ENCODE measurements around the gene NDOR1. TPM values are rescaled to one million over a fixed set of nuclear protein-coding genes. Genes with fewer than 3 reads are reported as not detected.

The NDOR1 gene
- total RNA-seq, 1 donor: 7.8 TPM

DNA sequence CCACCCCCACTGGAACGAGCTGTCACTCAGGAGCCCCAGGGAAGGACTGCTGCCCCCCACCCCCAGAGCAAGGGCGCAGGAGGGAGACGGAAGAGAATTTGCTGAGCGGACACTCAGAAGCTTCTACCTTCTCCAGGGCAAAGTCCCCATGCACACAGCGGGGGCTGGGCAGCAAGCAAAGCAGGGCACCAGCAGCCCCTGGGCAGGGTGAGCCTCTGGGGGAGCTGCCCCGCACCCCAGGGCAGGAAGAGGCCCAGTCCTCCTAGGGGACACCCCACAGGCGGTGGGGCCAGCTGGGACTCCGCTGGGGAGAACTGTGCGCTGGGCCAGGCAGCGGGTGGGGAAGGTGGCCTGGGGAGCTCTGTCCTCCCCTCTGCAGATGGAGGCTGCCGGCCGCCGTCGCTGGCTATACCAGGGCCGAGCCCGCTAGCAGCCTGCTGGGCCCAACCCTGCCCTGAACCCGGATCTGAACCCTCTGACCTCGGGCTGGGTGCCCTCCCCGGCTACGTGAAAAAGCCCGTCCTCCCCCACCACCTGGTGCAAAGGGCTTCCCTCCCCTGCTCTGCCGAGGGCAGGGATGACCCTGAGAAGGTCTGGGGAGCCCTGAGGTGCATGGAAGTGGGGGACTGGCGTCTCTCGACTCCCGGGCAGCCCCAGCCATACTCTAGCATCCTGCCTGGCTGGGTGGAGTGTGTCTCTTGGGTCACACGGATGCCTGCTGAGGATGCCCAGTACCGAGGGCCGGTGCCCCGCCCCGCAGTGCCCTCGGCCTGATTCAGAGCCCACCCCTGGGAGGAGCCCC lies 24.6 kb downstream of the NDOR1 start:
- TF ChIP-seq, protein P1, sequence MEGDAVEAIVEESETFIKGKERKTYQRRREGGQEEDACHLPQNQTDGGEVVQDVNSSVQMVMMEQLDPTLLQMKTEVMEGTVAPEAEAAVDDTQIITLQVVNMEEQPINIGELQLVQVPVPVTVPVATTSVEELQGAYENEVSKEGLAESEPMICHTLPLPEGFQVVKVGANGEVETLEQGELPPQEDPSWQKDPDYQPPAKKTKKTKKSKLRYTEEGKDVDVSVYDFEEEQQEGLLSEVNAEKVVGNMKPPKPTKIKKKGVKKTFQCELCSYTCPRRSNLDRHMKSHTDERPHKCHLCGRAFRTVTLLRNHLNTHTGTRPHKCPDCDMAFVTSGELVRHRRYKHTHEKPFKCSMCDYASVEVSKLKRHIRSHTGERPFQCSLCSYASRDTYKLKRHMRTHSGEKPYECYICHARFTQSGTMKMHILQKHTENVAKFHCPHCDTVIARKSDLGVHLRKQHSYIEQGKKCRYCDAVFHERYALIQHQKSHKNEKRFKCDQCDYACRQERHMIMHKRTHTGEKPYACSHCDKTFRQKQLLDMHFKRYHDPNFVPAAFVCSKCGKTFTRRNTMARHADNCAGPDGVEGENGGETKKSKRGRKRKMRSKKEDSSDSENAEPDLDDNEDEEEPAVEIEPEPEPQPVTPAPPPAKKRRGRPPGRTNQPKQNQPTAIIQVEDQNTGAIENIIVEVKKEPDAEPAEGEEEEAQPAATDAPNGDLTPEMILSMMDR (IDR thresholded peaks at IDR 0.05; ENCODE audit: insufficient read depth, low read depth, low read length): no peak
- DNase-seq (ENCODE audit: low read depth): no peak

DNA sequence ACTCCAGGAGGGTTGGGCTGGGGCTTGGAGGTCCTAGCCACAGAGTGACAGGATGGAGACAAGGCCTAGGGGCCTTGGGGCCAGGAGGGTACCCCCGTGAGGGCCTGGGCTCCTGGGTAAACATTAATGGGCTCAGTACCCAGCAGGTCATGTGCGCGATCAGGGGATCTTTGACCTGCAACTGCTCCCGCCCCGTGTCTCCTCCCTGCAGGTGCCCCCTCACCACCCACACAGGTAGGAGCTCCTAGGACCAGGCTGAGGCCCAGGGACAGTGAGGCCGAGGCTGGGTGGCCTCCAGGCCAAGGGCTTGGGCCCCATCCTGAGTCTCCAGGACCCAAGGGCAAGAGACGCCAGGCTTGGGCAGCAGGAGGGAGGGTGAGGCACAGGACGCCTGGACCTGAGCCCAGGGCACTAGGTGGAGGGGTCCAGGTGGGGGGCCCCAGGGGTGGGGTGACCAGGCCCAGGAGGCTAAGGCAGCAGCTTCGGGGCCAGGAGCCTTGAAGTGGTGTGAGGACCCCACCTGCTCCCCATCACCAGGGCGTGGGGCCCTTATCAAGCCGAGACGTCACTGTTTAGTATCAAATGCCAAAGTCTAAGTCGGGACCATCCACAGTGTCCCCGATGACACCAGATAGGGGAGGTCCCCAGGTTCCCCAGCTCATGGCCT lies 25.3 kb downstream of the NDOR1 start, which contains the start of gene SLC34A3:
TSS of gene SLC34A3 (plus strand) at position 197 of the 667 bp plus-strand sequence. CDS start 802 bp downstream, outside the sequence.
- DNase-seq (ENCODE audit: low read depth): no peak
- TF ChIP-seq, protein P1 (IDR thresholded peaks at IDR 0.05; ENCODE audit: insufficient read depth, low read depth, low read length): no peak
- H3K4me3 ChIP-seq (ENCODE audit: low read depth, low read length): no peak within 1 kb of the TSS

More for the DNA sequence above, 24.6 kb downstream of the NDOR1 start:
- no peak overlapping the region for H3K4me3 ChIP-seq (ENCODE audit: low read depth, low read length)

DNA sequence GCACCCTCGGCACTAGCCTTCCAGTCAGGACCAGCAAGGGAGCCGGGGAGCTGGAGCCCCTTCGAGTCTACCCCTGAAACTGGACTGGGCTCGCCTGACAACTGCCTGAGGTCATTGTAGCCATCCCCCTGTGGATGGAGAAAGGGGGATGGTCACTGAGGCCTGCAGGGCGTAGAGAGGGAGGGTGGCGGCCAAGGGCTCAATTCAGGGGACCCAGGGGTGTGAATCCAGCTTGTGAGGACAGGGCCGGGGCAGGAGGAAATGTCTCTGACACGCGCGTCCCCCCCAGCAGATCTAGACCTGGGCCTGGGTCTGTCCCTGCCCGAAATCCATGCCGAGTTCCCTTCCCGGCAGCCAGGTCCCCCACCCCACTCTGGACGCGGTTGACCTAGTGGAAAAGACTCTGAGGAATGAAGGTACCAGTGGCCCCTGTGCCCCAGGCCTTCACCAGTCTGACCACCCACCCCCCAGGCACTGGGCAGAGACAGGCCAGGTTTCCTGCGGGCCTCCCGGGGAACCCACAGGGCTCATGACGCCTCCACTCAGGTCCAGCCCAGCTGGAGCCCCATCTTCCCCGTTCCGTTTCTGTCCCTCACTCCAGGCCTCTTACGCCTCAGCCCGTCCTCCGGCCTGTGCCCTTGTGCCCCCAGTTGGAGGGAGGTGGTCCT lies 26.0 kb downstream of the NDOR1 start:
- H3K4me3 ChIP-seq (ENCODE audit: low read depth, low read length): no peak overlapping the region
- TF ChIP-seq, protein P1 (IDR thresholded peaks at IDR 0.05; ENCODE audit: insufficient read depth, low read depth, low read length): no peak
- DNase-seq (ENCODE audit: low read depth): no peak

DNA sequence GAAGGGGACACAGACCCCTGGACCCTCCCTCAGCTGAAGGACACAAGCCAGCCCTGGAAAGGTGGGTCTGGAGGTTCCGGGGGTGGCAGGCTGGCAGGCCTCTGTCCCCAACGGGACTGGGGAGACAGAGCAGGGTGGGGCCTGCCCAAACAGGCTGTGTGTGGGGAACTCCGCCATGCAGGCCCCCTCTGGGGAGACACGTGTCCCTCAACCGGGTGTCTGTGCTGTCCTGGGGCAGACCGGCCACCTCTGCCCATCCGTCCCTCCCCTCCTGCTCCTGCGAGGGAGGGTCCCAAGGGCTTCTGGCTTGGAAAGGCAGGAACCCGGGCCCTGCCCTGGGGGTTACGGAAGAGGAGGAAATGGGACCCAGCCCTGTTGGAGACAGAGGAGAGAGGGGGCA lies 26.6 kb downstream of the NDOR1 start:
- H3K4me3 ChIP-seq (ENCODE audit: low read depth, low read length): no peak overlapping the region
- TF ChIP-seq, protein P1 (IDR thresholded peaks at IDR 0.05; ENCODE audit: insufficient read depth, low read depth, low read length): no peak
- DNase-seq (ENCODE audit: low read depth): no peak

DNA sequence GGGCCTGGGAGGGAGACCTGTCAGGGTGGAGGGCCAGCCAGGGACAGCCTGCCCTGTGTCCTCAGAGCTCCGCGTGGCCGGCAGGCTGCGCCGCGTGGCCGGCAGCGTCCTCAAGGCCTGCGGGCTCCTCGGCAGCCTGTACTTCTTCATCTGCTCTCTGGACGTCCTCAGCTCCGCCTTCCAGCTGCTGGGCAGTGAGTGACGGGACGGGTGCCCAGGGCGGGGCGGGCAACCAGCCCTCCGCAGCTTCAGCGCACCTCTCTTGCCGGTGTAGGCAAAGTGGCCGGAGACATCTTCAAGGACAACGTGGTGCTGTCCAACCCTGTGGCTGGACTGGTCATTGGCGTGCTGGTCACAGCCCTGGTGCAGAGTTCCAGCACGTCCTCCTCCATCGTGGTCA lies 27.0 kb downstream of the NDOR1 start:
- TF ChIP-seq, protein P1 (IDR thresholded peaks at IDR 0.05; ENCODE audit: insufficient read depth, low read depth, low read length): no peak
- no peak overlapping the region for H3K4me3 ChIP-seq (ENCODE audit: low read depth, low read length)
- no peak for DNase-seq (ENCODE audit: low read depth)

DNA sequence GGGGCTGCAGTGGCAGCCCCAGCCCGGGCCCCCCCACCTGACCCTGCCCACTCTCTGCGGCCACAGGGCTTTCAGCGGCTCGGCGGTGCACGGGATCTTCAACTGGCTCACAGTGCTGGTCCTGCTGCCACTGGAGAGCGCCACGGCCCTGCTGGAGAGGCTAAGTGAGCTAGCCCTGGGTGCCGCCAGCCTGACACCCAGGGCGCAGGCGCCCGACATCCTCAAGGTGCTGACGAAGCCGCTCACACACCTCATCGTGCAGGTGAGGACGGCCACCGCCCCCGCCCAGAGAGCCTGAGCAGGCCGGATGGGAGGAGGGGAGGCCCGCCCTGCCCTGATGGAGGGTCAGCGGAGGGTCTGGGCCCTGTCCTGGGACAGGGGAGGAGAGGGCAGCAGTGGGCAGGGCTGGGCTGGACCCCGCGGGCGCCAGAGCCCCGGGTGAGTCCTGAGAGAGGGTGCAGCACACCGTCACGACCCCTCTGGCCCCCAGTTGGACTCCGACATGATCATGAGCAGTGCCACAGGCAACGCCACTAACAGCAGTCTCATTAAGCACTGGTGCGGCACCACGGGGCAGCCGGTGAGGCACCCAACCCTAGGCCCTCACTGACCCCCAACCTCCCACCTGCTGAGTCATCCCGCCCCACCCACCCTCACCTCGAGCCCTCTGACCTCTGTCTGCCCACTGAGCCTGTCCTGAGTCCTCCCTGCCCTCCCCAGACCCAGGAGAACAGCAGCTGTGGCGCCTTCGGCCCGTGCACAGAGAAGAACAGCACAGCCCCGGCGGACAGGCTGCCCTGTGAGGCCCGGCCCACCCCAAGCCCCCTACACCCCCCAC lies 27.9 kb downstream of the NDOR1 start:
- TF ChIP-seq, protein P1 (IDR thresholded peaks at IDR 0.05; ENCODE audit: insufficient read depth, low read depth, low read length): no peak
- H3K4me3 ChIP-seq (ENCODE audit: low read depth, low read length): no peak overlapping the region
- no peak for DNase-seq (ENCODE audit: low read depth)

Data from fibroblast of villous mesenchyme (primary cell).